GM10248 (cell line): ENCODE data around the gene PELI3.

Source experiments
- CTCF ChIA-PET: fragments of 300-600 bp; sonication (Branson Sonifier 250); formaldehyde crosslinking; extraction: SDS; loops from one replicate; lab custom pipeline; 2021; ENCODE audit warnings: antibody characterized with exemption; lab: Yijun Ruan, JAX
- POLR2A ChIA-PET: fragments of 350-650 bp; sonication (Branson Sonifier 250); formaldehyde crosslinking; extraction: SDS; loops from one replicate; lab custom pipeline; 2020; ENCODE audit warnings: antibody characterized with exemption; lab: Yijun Ruan, JAX
- DNase-seq: peaks from one replicate; pipeline ENCODE4 v3.0.0; 2012; ENCODE audit errors: extremely low spot score
- TF ChIP-seq, protein P1 (sequence below): IDR thresholded peaks from 2 replicates; pipeline ENCODE4 v1.5.1; 2012; ENCODE audit warnings: mild to moderate bottlenecking, low read depth; ENCODE audit errors: extremely low read depth, missing control alignments, control extremely low read depth

PELI3 gene

DNA sequence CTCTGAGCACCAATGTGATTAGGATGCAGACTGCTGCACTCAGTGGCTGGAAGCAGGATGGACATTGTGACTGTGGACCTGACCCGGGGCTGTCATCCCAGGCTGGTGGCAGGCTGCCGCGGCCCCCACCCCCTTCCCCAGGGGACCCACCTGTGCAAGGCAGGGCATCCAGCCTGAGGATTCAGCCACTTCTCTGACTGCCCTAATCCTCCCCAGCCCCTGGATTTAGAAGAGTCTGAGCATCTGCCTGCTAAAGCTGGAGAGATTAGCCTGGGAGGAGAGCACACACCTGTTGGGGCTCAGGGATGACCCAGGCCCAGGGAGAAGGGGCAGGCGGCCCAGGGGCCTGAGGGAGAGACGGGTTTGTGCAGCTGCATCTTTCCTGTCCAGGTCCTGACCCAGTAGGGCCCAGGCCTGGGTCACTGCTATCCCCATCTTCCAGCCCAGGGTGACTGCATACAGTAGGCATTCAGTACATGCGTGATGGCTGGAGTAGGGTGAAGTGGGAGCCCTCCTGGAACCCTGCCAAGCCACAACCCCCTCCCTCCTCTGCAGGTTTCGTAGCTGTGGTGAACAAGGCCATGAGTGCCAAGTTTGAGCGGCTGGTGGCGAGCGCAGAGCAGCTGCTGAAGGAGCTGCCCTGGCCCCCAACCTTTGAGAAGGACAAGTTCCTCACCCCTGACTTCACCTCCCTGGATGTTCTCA, 25.6 kb downstream of the PELI3 start:
- TF ChIP-seq, protein P1, sequence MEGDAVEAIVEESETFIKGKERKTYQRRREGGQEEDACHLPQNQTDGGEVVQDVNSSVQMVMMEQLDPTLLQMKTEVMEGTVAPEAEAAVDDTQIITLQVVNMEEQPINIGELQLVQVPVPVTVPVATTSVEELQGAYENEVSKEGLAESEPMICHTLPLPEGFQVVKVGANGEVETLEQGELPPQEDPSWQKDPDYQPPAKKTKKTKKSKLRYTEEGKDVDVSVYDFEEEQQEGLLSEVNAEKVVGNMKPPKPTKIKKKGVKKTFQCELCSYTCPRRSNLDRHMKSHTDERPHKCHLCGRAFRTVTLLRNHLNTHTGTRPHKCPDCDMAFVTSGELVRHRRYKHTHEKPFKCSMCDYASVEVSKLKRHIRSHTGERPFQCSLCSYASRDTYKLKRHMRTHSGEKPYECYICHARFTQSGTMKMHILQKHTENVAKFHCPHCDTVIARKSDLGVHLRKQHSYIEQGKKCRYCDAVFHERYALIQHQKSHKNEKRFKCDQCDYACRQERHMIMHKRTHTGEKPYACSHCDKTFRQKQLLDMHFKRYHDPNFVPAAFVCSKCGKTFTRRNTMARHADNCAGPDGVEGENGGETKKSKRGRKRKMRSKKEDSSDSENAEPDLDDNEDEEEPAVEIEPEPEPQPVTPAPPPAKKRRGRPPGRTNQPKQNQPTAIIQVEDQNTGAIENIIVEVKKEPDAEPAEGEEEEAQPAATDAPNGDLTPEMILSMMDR: no peak
- ChIA-PET CTCF (interaction anchor here (1.1 to 3.6 kb wide), 4 partner anchors 14 to 186 kb away, joined by 3 to 19 read pairs (median 4); no protein-coding TSS in a partner anchor), POLR2A (interaction anchor here (0.7 kb wide), 1 partner anchor 286 kb away, joined by 3 read pairs; no protein-coding TSS in a partner anchor)
- DNase-seq: no peak

DNA sequence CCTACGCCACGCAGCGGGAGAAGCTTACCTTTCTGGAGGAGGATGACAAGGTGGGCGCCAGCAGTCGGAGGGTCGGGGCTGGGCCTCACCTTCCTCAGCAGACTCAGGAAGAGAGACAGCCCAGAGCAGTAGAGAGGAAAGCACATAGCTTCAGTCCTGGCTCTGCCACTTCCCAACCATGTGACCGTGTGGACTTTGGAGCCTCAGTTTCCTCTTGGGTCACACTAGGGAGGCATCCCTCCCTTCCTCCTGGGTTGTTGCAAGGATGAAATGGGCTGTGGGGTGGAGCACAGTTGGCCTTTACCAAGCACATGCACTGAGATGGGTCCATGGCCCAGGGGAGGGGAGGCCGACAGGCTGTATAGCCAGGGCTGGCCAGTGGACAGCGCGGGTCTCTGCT, 26.4 kb downstream of the PELI3 start:
- DNase-seq: no peak
- CTCF ChIA-PET: interaction anchor here (1.1 to 3.6 kb wide), 3 partner anchors 15 to 185 kb away, joined by 3 to 19 read pairs (median 4); partner anchors contain the start of gene RBM4B
- TF ChIP-seq, protein P1: no peak
- POLR2A ChIA-PET: no interaction called here

DNA sequence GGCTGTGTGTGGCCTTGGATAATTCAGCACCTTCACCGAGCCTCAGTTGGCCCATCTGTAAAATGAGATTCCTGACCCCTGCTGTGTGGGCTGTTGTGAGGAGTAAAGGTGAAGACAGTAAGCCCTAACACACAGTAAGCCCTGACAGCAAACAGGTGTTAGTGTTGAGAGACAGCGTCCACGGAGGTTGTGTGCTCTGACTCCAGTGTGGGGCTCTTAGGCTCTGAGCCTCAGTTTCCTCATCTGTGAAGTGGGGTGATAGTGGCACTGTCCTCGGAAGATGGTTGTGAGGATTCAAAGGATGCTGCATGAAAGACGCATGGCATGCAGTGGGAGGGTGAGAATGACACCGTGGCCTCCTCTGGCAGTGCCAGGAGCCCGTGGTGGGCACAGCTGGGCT, 27.8 kb downstream of the PELI3 start:
- no peak for DNase-seq
- POLR2A ChIA-PET: no interaction called here
- TF ChIP-seq, protein P1: no peak
- CTCF ChIA-PET: interaction anchor here (1.0 kb wide), 1 partner anchor 14 kb away, joined by 4 read pairs; the partner anchor contains the start of gene DPP3

DNA sequence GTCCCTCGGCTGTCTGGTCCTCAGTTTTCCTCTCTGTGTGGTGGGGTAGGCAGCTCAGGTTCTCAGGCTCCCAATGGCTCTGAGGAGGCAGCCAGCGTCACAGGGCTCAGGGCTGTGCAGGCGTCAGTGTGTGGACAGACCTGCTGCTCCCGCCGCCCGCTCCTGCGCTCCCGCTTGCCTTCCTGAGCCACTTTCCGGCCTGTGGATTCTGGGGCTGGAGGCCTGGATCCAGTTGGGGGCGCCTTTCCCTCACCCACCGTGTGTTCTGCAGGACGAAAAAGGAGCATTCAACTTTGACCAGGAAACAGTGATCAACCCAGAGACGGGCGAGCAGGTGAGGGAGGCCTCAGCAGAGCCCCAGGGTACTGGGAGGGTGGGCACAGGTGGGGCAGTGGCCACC, 28.2 kb downstream of the PELI3 start:
- POLR2A ChIA-PET: no interaction called here
- no peak for DNase-seq
- CTCF ChIA-PET: interaction anchor here (1.0 kb wide), 1 partner anchor 15 kb away, joined by 4 read pairs; the partner anchor contains the start of gene DPP3
- TF ChIP-seq, protein P1: no peak

DNA sequence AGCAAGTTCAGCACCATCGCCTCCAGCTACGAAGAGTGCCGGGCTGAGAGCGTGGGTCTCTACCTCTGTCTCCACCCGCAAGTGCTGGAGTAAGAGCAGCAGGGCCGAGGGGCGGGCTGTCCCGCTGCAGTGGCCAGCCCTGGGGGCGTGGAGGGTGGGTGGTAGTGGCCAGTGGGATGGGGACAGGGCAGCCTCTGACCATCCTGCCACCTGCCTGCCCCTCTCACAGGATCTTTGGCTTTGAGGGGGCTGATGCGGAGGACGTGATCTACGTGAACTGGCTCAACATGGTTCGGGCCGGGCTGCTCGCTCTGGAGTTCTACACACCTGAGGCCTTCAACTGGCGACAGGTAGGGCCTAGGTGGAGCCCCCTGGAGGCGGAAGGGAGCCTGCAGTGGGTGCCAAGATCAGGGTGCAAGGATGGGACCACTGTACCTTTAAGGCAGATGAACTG, 28.7 kb downstream of the PELI3 start:
- ChIA-PET POLR2A (no interaction called here), CTCF (interaction anchor here (1.0 kb wide), 1 partner anchor 15 kb away, joined by 4 read pairs; the partner anchor contains the start of gene DPP3)
- no peak for DNase-seq
- TF ChIP-seq, protein P1: no peak

DNA sequence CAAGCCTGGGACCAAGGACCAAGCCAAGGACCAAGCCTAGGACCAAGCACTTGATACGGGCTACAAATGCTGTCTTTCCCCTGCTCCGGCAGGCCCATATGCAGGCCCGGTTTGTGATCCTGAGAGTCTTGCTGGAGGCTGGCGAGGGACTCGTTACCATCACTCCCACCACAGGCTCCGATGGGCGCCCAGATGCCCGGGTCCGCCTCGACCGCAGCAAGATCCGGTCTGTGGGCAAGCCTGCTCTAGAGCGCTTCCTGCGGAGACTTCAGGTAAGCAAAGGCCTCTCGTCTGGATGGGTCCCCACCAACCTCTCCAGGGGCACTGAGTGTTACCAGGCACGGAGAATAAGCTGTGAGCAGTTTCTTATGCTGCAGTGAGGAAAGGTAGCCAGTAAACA, 30.5 kb downstream of the PELI3 start:
- ChIA-PET POLR2A (no interaction called here), CTCF (interaction anchor here (1.2 kb wide), 1 partner anchor 88 kb away, joined by 4 read pairs; no protein-coding TSS in a partner anchor)
- TF ChIP-seq, protein P1: no peak
- no peak for DNase-seq
